K562 (cell line): ENCODE data around the gene CSPG5. TPM values are rescaled to one million over a fixed set of nuclear protein-coding genes. Genes with fewer than 3 reads are reported as not detected.

Experiments used
- ATAC-seq: fragments of 200-7000 bp; cut with Tn5 transposase; 3 replicates; pipeline ENCODE4 v1.9.1; 2020; ENCODE audit warnings: moderate library complexity
- BruUV-seq: library from RNA; stranded (reverse); fragments of 400-500 nt; replicated peaks from 2 replicates; lab custom pipeline; 2021; lab: Mats Ljungman, UMichigan
- CTCF ChIA-PET: fragments of 300-600 bp; formaldehyde crosslinking; extraction: SDS; loops from one replicate; lab custom pipeline; 2021; ENCODE audit warnings: low intra/inter-chr PET ratio; lab: Yijun Ruan, JAX
- POLR2A ChIA-PET: fragments of 300-600, 350-650 bp; sonication (Branson Sonifier 250); formaldehyde crosslinking; extraction: SDS; loops from one replicate; lab custom pipeline; 2021; ENCODE audit warnings: antibody characterized with exemption, inconsistent platforms; lab: Yijun Ruan, JAX
- DNase-seq, 4 experiments: peaks; one replicate each; pipeline versions ENCODE4 v3.0.0 to v3.0.0-alpha.2; 2011 to 2018; ENCODE audit warnings: low spot score in 3 of 4, mixed read lengths in 3 of 4; ENCODE audit errors: extremely low read depth in 1 of 4
- FAIRE-seq: peaks from 2 replicates; lab custom pipeline; 2011; peaks lifted over from hg19 to GRCh38; lab: Jason Lieb, UNC
- H2AFZ ChIP-seq: 2 replicates; pipeline ENCODE4 v1.6.0; 2011; ENCODE audit warnings: low read depth, low read length, control low read depth, inconsistent platforms
- H3K27ac ChIP-seq: fragments of 200-600 bp; 3 replicates; pipeline ENCODE4 v1.8.0; 2011; ENCODE audit warnings: low read depth, mild to moderate bottlenecking, control low read depth, inconsistent platforms, low read length, moderate library complexity, mixed read lengths; ENCODE audit errors: extremely low read depth
- H3K27me3 ChIP-seq, 2 experiments: fragments of 300-600 bp in 1 of 2; 2 replicates in 1 of 2; 3 replicates in 1 of 2; pipeline versions ENCODE4 v1.6.0 to v1.8.0; 2011; ENCODE audit warnings: inconsistent platforms in 2 of 2, low read length in 2 of 2, mild to moderate bottlenecking in 1 of 2, mixed read lengths in 1 of 2, moderate library complexity in 1 of 2; ENCODE audit not compliant: control insufficient read depth in 2 of 2, insufficient read depth in 2 of 2
- H3K36me3 ChIP-seq: fragments of 300-600 bp; 3 replicates; pipeline ENCODE4 v1.8.0; 2011; ENCODE audit warnings: mild to moderate bottlenecking, low read length, inconsistent platforms; ENCODE audit not compliant: control insufficient read depth, insufficient read depth
- H3K4me1 ChIP-seq, 2 experiments: fragments of 200-600 bp in 1 of 2; replicated peaks in 1 of 2; 2 replicates in 1 of 2; 3 replicates in 1 of 2; pipeline versions ENCODE4 v1.5.1 to v1.8.0; 2011; ENCODE audit warnings: inconsistent platforms in 2 of 2, low read length in 2 of 2, mild to moderate bottlenecking in 1 of 2, mixed read lengths in 1 of 2, moderate library complexity in 1 of 2; ENCODE audit not compliant: control insufficient read depth in 2 of 2, insufficient read depth in 2 of 2
- H3K4me2 ChIP-seq: 2 replicates; pipeline ENCODE4 v1.6.1; 2011; ENCODE audit warnings: low read length, control low read depth, inconsistent platforms, mixed read lengths; ENCODE audit not compliant: insufficient read depth
- H3K4me3 ChIP-seq: fragments of 200-600 bp; sonication (generic), shearing (Covaris generic); 2 replicates; pipeline ENCODE4 v1.5.1; 2016; ENCODE audit warnings: control low read depth, inconsistent platforms
- H3K79me2 ChIP-seq: fragments of 200-600 bp; 3 replicates; pipeline ENCODE4 v1.8.0; 2011; ENCODE audit warnings: low read length, inconsistent platforms; ENCODE audit not compliant: control insufficient read depth, insufficient read depth
- H3K9ac ChIP-seq, 2 experiments: 2 replicates each; pipeline versions ENCODE4 v1.6.0 to v1.6.1; 2011; ENCODE audit warnings: low read depth in 2 of 2, low read length in 2 of 2, control low read depth in 1 of 2, inconsistent platforms in 1 of 2, mild to moderate bottlenecking in 1 of 2, mixed read lengths in 1 of 2; ENCODE audit not compliant: insufficient read depth in 1 of 2
- H3K9me1 ChIP-seq: one replicate; pipeline ENCODE4 v1.6.0; 2011; ENCODE audit warnings: inconsistent platforms, mild to moderate bottlenecking, low read length, moderate library complexity; ENCODE audit not compliant: control insufficient read depth, insufficient read depth
- H3K9me3 ChIP-seq: replicated peaks from 2 replicates; pipeline ENCODE4 v1.5.1; 2011; ENCODE audit warnings: low read depth, low read length, inconsistent platforms; ENCODE audit not compliant: control insufficient read depth, insufficient read depth
- H4K20me1 ChIP-seq: replicated peaks from 2 replicates; pipeline ENCODE4 v1.6.1; 2011; ENCODE audit warnings: low read length, inconsistent platforms, mixed read lengths; ENCODE audit not compliant: control insufficient read depth, insufficient read depth
- CBX8 ChIP-seq: fragments of 200-600 bp; sonication (generic); IDR thresholded peaks from 2 replicates; pipeline ENCODE4 v1.6.1; 2012; ENCODE audit warnings: borderline replicate concordance, mixed run types, low read depth, mild to moderate bottlenecking, moderate library complexity, mixed read lengths, low read length, control low read depth, inconsistent platforms; ENCODE audit not compliant: poor library complexity, severe bottlenecking; ENCODE audit errors: extremely low read depth
- CHCHD3 ChIP-seq: fragments of 250-450 bp; sonication (Bioruptor Pico); IDR thresholded peaks from 2 replicates; pipeline ENCODE4 v2.1.2; 2022; ENCODE audit warnings: mild to moderate bottlenecking
- PTBP1 ChIP-seq: fragments of 200-400 bp; formaldehyde crosslinking; IDR thresholded peaks from 2 replicates; pipeline ENCODE4 v1.6.1; 2017; ENCODE audit warnings: low read depth, low read length
- SIN3B ChIP-seq: fragments of 450-650 bp; IDR thresholded peaks from 2 replicates; pipeline ENCODE4 v1.6.1; 2017; ENCODE audit warnings: low read depth, mild to moderate bottlenecking, moderate library complexity
- SLC30A9 ChIP-seq: fragments of 250-450 bp; sonication (Bioruptor Pico); IDR thresholded peaks from 2 replicates; pipeline ENCODE4 v1.8.0; 2022; ENCODE audit warnings: mild to moderate bottlenecking, moderate library complexity
- SMARCC2 ChIP-seq: fragments of 450-650 bp; IDR thresholded peaks from 2 replicates; pipeline ENCODE4 v1.6.1; 2017; ENCODE audit warnings: antibody characterized with exemption, moderate library complexity, mild to moderate bottlenecking, low read depth
- ZFP30 ChIP-seq: fragments of 250-450 bp; sonication (Bioruptor Pico); IDR thresholded peaks from 2 replicates; pipeline ENCODE4 v1.8.0; 2022; ENCODE audit warnings: moderate library complexity, mild to moderate bottlenecking, inconsistent platforms, borderline replicate concordance
- WGBS: fragments of 100-300 bp; shearing (Covaris generic); methylation state at CpG from one replicate; pipeline ENCODE4 v1.1.6; 2016; ENCODE audit warnings: low coverage, mixed read lengths; ENCODE audit not compliant: insufficient coverage; ENCODE audit errors: missing lambda C conversion rate; 5-methylcytosine and 5-hydroxymethylcytosine counted together
- in situ Hi-C: fragments of 300-500 bp; cut with MboI; formaldehyde crosslinking; loops from 4 replicates; pipeline ENCODE4 v1.15.0; 2018; ENCODE audit warnings: inconsistent platforms, mixed read lengths
- intact Hi-C: fragments of 100-400 bp; cut with micrococcal nuclease; formaldehyde crosslinking; loops from 2 replicates; pipeline ENCODE4 v1.14.2; 2022
- polyA plus RNA-seq, 8 experiments: library from polyadenylated mRNA; depleted of rRNA in 4 of 8; stranded (reverse) in 5 of 8; unstranded in 3 of 8; fragments of >200 nt; fragmentation: Nextera tagmentation in 2 of 8; fragmentation: Illumina TruSeq in 1 of 8; extraction: Ambion mirVana in 2 of 8; extraction: Trizol in 1 of 8; gene quantifications; 2 replicates each; pipeline versions ENCODE4 v1.2.1 to v1.2.3, GENCODE V29; 2011 to 2014; ENCODE audit warnings: inconsistent platforms in 1 of 8, missing spikeins in 1 of 8
- total RNA-seq, 7 experiments: library from RNA; depleted of rRNA in 6 of 7; stranded (reverse); fragments of >200 nt in 6 of 7; fragmentation: Illumina TruSeq in 2 of 7; extraction: Trizol in 2 of 7; gene quantifications; 2 replicates each; pipeline versions ENCODE4 v1.2.1 to v1.2.3, GENCODE V29; 2011 to 2021; ENCODE audit warnings: low replicate concordance in 1 of 7

CSPG5 gene
- total and polyA plus RNA-seq, 9 of the 15 experiments (the other 6 are each of a cell fraction or from before 2014, with no cell fraction given): 0.06 to 3.3 (median 2.4) TPM

GRCh38 chr3:47533481-47533880, 45.2 kb downstream of the CSPG5 start:
- H3K79me2 ChIP-seq: no peaks in the 10 kb centered on the region
- FAIRE-seq: no peak
- 61% methylated on average over 2 of the region's 2 CpGs for WGBS
- peaks cover 8 to 13% of the 10 kb centered on the region in 2 experiments; a peak in 4 of 5 replicates for H3K4me1 ChIP-seq
- POLR2A ChIA-PET: interaction anchor here (0.6 to 1.9 kb wide), 8 partner anchors 10 to 293 kb away, joined by 3 to 6 read pairs (median 3); no protein-coding TSS in a partner anchor
- H3K9me3 ChIP-seq: 0 out of 2 replicates have a peak, but pooled peaks cover 3% of the 10 kb centered on the region
- no peaks in the 10 kb centered on the region for H3K36me3 ChIP-seq
- no peak for TF ChIP-seq PTBP1
- TF ChIP-seq SIN3B: no peak
- no peak for TF ChIP-seq ZFP30
- no peak for TF ChIP-seq CHCHD3
- TF ChIP-seq SMARCC2: no peak
- TF ChIP-seq CBX8: no peak
- no peak for TF ChIP-seq SLC30A9 (CRISPR knock-in tag)
- TF ChIP-seq, all 486 proteins: peak for 0
- in situ Hi-C loops: no loop called here
- H2AFZ ChIP-seq: peak overlapping the region; percentile 16; the same call in 1 of the 2 replicates
- H3K9ac ChIP-seq: no peak overlapping the region
- no peak overlapping the region for H3K27ac ChIP-seq
- ATAC-seq (no peak), DNase-seq (no peak)
- no peak overlapping the region for H3K4me3 ChIP-seq
- BruUV-seq: no TSS peak
- intact Hi-C loops: no loop called here
- H3K9me1 ChIP-seq: no peaks in the 10 kb centered on the region
- H3K27me3 ChIP-seq: no peaks in the 10 kb centered on the region
- CTCF ChIA-PET: no interaction called here
- no peaks in the 10 kb centered on the region for H4K20me1 ChIP-seq
- H3K4me2 ChIP-seq: no peak overlapping the region
